HG02763 (cell line): ENCODE measurements around the gene ZBTB49.
A peak's percentile ranks its signal among the peaks of the same experiment; 100 is the strongest.

Source experiments
- ATAC-seq: cut with Tn5 transposase; IDR thresholded peaks from one replicate; pipeline ENCODE4 v1.9.1; 2021; ENCODE audit warnings: mild to moderate bottlenecking, moderate library complexity; ENCODE audit not compliant: unreplicated experiment

Gene ZBTB49

DNA sequence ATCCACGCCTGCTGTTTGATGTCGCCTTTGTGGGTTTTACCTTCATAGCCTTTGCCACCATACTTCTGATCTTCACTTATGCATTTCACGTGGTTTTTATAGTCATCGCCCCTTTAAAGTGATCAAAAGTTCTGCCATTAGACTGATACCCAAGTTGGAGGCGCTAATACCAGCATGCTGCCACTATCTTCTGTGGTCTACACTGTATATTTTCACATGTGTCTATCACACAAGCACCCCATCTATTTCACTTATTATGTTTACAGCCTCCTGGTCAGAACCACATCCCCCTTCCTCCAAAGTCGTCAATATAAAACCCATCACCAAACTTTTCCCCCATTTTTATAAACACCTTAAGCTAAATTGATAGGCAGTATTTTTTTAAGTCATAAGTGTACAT, 8.3 kb upstream of the ZBTB49 start:
- no peak for ATAC-seq

- ATAC-seq = no peak
Observed at GRCh38 chr4:4284827-4285618, 5.0 kb upstream of the ZBTB49 start.

GRCh38 chr4:4288098-4288497, 2.0 kb upstream of the ZBTB49 start:
- no peak for ATAC-seq

GRCh38 chr4:4289055-4289454, 996 bp upstream of the ZBTB49 start:
- ATAC-seq = no peak

DNA sequence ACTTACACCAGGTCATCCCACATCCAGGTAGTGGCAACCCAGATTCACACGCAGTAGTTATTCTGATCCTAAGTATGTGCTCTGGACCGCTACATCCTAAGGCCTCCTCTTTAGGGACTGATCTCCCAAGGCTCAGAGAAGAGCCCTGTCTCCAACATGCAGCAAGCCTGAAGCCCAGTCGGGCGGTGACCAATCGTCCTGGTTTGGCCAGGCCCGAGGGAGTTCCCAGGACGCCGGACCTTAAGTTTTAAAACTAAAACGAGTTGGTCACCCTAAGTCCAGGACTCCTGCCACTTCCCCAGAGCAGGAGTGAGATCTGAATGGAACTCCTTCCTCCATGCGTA, 482 bp upstream of the ZBTB49 start:
- ATAC-seq = peak; percentile 7

- ATAC-seq = no peak
Observed at GRCh38 chr4:4293279-4293678, 3.2 kb downstream of the ZBTB49 start.

GRCh38 chr4:4296283-4296846, 6.3 kb downstream of the ZBTB49 start:
- no peak for ATAC-seq

GRCh38 chr4:4299006-4299405, 9.0 kb downstream of the ZBTB49 start:
- ATAC-seq = no peak

DNA sequence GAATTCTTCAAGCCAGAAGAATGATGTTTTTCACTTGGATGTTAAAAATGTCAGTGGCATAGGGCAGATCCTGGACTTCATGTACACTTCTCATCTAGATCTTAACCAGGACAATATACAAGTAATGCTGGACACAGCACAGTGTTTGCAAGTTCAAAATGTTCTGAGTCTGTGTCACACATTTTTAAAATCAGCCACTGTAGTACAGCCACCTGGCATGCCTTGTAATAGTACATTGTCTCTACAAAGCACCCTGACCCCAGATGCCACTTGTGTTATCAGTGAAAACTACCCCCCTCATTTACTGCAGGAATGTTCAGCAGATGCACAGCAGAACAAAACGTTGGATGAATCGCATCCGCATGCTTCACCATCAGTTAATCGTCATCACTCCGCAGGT, 11.9 kb downstream of the ZBTB49 start:
- ATAC-seq = no peak

GRCh38 chr4:4302416-4302815, 12.4 kb downstream of the ZBTB49 start:
- no peak for ATAC-seq

- ATAC-seq = no peak
Observed at GRCh38 chr4:4306920-4307319, 16.9 kb downstream of the ZBTB49 start.

DNA sequence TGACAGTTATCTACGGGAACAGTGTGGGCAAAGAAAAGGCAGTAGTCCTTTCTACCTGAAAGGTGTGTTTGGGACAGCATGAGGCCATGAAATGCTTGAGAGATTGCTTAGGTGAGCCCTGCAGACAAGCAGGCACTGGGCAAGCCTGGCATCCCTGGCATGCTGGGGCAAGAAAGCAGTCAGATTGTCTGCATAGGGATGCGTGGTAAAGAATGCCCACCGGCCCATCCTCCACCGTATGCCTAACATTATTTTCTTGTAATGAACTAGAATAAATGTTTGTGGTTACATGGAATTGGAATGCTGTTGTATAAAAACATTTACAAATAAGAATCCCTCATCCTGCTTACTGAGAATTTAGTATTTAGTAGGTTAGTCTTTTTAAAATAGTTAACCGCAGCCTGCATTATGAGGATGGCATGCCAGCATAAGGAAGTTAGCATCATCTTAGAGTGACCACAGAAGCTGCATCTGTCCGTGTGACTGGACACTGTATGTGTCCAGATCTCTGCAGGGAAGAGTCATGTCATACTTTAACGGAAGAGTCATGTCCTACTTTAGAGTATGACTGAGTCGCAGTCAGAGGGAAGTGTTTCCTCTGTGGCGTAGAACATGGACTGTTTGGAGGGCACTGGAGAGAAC, 18.9 kb downstream of the ZBTB49 start:
- ATAC-seq = no peak

DNA sequence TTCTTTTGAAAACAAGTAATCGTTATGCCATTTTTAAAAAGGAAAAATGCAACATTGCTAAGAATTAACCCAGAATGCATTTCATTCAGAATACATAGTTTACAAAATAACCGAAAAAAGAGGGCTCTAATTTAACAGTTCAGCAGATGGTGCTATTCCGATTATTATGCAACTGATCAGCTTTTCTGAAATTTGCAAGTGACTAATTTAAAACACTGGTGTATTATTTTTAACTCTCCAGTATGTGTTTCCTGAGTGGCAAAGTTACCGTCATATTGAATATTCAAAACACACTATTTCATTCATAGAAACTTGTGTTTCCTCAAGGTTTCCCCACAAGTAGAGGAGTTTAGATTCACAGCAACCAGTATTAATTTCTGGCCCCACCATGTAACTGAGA, 21.1 kb downstream of the ZBTB49 start:
- no peak for ATAC-seq

DNA sequence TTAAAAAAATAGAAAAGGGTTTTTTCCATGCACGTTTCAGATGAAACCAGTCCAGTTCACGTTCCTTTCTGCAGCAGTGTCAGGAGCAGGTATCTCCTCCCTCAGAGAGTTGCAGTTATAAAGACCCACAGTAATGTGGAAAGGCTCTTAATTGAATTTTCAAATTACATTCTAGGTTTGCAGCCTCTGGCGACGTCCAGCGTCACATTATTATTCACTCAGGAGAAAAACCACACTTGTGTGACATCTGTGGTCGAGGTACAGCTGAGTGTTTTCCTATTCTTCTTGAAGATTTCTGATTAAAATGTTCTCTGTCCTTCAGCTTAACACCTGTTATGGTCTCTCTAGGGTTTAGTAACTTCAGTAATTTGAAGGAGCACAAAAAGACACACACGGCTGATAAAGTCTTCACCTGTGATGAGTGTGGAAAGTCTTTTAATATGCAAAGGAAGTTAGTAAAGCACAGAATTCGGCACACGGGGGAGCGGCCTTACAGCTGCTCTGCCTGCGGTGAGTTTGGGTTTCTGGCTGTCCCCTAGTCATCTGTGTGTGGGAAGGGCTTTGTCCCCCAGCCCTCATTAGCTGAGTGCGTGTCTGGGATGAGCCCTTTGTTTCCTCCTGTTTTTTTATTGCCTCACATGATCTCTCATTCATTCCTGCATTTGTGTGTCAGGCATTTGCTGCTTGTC, 25.6 kb downstream of the ZBTB49 start:
- no peak for ATAC-seq

DNA sequence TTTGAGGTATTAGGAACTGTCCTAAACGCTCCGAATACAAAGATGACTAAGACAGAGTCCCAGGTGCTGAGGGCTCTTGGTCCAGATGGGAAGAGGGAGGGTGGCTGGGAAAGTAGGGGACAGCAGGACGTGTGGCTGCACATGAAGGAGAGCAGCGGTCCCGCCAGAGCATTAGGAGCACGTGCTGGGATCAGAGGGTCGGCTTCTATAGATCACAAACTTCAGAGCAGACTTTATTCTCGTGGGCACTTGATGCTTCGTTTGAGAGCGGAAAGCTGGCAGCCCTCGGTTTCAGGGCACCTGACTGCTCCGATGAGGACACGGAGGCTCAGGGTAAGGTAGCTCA, 26.1 kb downstream of the ZBTB49 start:
- ATAC-seq = no peak

GRCh38 chr4:4317496-4318232, 27.6 kb downstream of the ZBTB49 start:
- ATAC-seq = no peak

DNA sequence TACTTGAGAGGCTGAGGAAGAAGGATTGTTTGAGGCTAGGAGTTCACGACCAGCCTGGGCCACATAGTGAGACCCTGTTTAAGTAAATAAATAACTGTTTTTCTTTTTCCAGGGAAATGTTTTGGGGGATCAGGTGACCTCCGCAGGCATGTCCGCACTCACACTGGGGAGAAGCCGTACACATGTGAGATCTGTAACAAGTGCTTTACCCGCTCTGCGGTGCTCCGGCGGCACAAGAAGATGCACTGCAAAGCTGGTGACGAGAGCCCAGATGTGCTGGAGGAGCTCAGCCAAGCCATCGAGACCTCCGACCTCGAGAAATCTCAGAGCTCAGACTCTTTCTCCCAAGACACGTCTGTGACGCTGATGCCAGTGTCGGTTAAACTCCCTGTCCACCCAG, 30.5 kb downstream of the ZBTB49 start:
- no peak for ATAC-seq

DNA sequence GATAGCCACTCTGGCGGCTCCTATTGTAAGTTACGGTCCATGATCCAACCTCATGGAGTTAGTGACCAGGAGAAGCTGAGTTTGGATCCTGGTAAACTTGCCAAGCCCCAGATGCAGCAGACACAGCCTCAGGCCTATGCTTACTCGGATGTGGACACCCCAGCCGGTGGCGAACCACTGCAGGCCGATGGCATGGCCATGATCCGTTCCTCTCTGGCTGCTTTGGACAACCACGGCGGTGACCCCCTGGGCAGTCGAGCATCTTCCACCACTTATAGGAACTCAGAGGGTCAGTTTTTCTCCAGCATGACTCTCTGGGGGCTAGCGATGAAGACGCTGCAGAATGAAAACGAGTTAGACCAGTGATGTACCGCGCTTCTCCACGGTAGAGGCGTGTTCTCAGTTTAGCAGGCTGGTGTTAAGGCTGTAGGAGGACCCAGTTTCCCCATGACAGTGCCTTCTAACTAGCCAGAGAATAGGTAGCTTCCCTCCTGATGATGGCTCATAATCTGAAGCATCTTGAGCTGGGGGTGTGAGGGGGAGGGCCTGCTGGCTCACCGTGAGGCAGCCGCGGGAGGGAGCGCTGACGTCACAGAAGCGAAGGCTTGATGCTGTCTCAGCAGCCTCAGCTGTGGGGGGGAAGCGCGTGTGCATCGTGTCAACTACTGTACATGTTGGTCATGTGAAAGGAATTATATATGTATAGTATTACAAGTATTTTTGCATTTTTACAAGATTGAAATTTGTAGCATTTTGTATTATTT, 31.1 kb downstream of the ZBTB49 start:
- no peak for ATAC-seq

- no peak for ATAC-seq
Observed at GRCh38 chr4:4321951-4322688, 32.1 kb downstream of the ZBTB49 start.
